OCI-LY3 (cell line): ENCODE measurements around the gene EPN1.

Experiments used
- H2AFZ ChIP-seq: fragments of 200-600, 300-600 bp; shearing (Covaris generic); 2 replicates; pipeline ENCODE4 v1.6.0; 2014; ENCODE audit warnings: antibody characterized with exemption, low read depth, low read length
- H3K27ac ChIP-seq: fragments of 200-600, 300-600 bp; sonication (generic); 2 replicates; pipeline ENCODE4 v1.5.1; 2014; ENCODE audit warnings: mild to moderate bottlenecking, low read length, moderate library complexity, mixed read lengths
- H3K27me3 ChIP-seq: fragments of 200-600, 300-600 bp; sonication (generic); 2 replicates; pipeline ENCODE4 v1.6.1; 2014; ENCODE audit warnings: low read depth, low read length, mixed read lengths
- H3K36me3 ChIP-seq: fragments of 200-600, 300-600 bp; sonication (generic); replicated peaks from 2 replicates; pipeline ENCODE3; 2014; ENCODE audit warnings: low read depth, low read length, mixed read lengths
- H3K4me1 ChIP-seq: fragments of 300-600, 200-600 bp; sonication (generic); 2 replicates; pipeline ENCODE4 v1.6.1; 2014; ENCODE audit warnings: low read length, mixed read lengths
- H3K4me2 ChIP-seq: fragments of 200-600, 300-600 bp; sonication (generic); 2 replicates; pipeline ENCODE4 v1.6.1; 2014; ENCODE audit warnings: low read length, mixed read lengths
- H3K4me3 ChIP-seq: fragments of 300-600, 200-600 bp; sonication (generic); 2 replicates; pipeline ENCODE4 v1.5.1; 2014; ENCODE audit warnings: antibody characterized with exemption, mild to moderate bottlenecking, low read length, moderate library complexity
- H3K79me2 ChIP-seq: fragments of 300-600, 200-600 bp; shearing (Covaris generic); 2 replicates; pipeline ENCODE4 v1.6.1; 2014; ENCODE audit warnings: mild to moderate bottlenecking, low read length, mixed read lengths
- H3K9ac ChIP-seq: fragments of 300-600, 200-600 bp; shearing (Covaris generic); 2 replicates; pipeline ENCODE4 v1.6.0; 2014; ENCODE audit warnings: mild to moderate bottlenecking, low read length, moderate library complexity
- H3K9me3 ChIP-seq: fragments of 200-600, 300-600 bp; shearing (Covaris generic); 2 replicates; pipeline ENCODE4 v1.6.1; 2014; ENCODE audit warnings: low read length, mixed read lengths; ENCODE audit not compliant: insufficient read depth
- H4K20me1 ChIP-seq: fragments of 200-600, 300-600 bp; sonication (generic); 2 replicates; pipeline ENCODE4 v1.6.1; 2016; ENCODE audit warnings: low read length, mixed read lengths; ENCODE audit not compliant: insufficient read depth
- EZH2phosphoT487 ChIP-seq: fragments of 200-600 bp; shearing (Covaris generic); IDR thresholded peaks from 2 replicates; pipeline ENCODE4 v1.6.1; 2018; ENCODE audit warnings: antibody characterized with exemption, mixed run types, low read depth
- TF ChIP-seq, protein P1 (sequence below): fragments of 200-600, 300-600 bp; sonication (generic); IDR thresholded peaks from 2 replicates; pipeline ENCODE4 v1.5.1; 2014; ENCODE audit warnings: antibody characterized with exemption, low read length, low read depth

EPN1 gene

DNA sequence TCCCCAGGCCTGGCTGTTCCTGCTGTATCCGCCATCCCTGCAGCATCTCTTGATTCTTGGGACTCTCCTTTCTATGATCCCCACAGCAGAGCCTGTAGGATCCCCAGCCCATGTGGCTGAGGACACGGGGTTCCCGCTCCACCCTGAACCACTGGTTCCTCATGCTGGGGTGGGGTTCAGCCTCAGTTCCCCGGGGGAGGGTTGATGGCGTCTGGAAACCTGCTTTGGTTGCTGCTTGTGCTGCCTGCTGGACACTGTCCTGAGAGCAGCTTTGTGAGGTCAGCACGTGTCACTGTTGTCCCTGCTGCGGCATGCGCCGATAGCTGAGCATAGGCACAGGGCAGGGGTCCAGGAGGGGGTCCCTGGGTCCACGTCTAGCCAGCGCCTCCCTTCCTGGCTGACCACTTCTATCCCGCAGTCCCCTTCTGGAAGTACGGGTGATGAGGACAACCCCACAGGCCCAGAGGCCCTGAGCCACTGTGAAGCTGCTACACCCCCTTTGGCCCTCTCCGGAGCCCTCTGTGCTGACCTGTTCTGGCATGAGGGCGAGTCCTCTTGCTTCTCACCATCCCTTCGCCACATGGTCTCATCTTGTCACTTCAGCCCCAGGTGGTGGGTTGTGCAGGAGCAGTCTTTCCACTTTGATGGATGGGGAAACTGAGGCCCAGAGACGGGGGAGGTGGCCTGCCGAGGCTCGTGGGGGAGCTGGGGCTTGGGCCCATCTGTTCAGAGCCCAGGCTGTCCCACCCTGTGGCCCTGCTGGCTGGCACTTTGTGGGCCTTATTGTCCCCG, 5.5 kb downstream of the EPN1 start:
- no peak overlapping the region for H2AFZ ChIP-seq
- H3K79me2 ChIP-seq, result peaks cover 97% of the 10 kb centered on the region
- peaks cover 64% of the 10 kb centered on the region for H4K20me1 ChIP-seq
- H3K9me3 ChIP-seq, result no peaks in the 10 kb centered on the region
- H3K27ac ChIP-seq, result no peak overlapping the region
- no peak overlapping the region for H3K4me2 ChIP-seq
- peaks cover 63% of the 10 kb centered on the region for H3K36me3 ChIP-seq
- TF ChIP-seq, protein P1, sequence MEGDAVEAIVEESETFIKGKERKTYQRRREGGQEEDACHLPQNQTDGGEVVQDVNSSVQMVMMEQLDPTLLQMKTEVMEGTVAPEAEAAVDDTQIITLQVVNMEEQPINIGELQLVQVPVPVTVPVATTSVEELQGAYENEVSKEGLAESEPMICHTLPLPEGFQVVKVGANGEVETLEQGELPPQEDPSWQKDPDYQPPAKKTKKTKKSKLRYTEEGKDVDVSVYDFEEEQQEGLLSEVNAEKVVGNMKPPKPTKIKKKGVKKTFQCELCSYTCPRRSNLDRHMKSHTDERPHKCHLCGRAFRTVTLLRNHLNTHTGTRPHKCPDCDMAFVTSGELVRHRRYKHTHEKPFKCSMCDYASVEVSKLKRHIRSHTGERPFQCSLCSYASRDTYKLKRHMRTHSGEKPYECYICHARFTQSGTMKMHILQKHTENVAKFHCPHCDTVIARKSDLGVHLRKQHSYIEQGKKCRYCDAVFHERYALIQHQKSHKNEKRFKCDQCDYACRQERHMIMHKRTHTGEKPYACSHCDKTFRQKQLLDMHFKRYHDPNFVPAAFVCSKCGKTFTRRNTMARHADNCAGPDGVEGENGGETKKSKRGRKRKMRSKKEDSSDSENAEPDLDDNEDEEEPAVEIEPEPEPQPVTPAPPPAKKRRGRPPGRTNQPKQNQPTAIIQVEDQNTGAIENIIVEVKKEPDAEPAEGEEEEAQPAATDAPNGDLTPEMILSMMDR, result no peak
- TF ChIP-seq EZH2phosphoT487, result no peak
- no peak overlapping the region for H3K9ac ChIP-seq
- peaks cover 36% of the 10 kb centered on the region for H3K4me1 ChIP-seq
- H3K27me3 ChIP-seq, result no peaks in the 10 kb centered on the region
- H3K4me3 ChIP-seq, result no peak overlapping the region

DNA sequence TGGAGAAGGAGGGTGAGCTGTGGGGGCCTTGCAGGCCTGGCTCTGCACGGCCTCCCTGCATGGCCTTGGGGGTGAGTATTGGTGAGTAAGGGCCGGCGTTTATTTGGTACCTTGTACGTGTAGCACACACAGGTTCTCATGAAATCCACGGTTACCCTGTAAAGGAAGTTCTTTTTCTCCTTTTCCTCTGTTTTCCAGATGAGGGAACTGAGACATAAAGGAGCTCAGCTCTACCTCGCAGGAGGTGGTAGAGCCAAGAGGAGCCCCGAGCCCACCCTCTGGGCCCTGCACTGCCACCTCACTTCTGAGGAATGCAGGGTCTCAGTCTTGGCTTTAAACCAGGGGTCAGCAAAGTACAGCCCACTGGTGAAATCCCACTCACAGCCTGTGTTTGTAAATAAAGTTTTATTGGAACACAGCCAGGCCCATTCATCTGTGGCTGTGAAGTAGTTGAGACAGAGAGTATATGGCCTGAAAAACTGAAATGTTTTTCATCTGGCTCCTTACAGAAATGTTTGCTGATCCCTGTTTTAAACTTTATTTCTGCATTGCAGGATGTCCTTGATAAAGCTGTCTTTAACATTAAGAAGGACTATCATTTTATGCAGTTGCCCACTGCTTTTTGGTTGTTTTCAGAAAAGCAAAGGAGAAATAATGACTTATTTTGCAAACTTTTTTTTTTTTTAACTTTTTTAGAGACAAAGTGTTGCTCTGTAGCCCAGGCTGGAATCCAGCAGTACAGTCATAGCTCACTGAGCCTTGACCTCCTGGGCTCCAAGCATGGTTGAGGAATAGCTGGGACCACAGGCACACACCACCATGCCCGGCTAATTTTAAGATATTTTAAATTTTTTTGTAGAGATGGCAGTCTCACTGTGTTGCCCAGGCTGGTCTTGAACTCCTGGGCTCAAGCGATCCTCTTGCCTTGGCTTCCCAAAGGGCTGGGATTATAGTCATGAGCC, 6.4 kb downstream of the EPN1 start:
- no peak overlapping the region for H2AFZ ChIP-seq
- TF ChIP-seq, protein P1, result no peak
- no peak for TF ChIP-seq EZH2phosphoT487
- no peaks in the 10 kb centered on the region for H3K27me3 ChIP-seq
- peaks cover 33% of the 10 kb centered on the region for H3K4me1 ChIP-seq
- H3K36me3 ChIP-seq, result peaks cover 68% of the 10 kb centered on the region
- no peak overlapping the region for H3K4me2 ChIP-seq
- no peaks in the 10 kb centered on the region for H3K9me3 ChIP-seq
- H4K20me1 ChIP-seq, result peaks cover 73% of the 10 kb centered on the region
- peaks cover 97% of the 10 kb centered on the region for H3K79me2 ChIP-seq
- H3K27ac ChIP-seq, result no peak overlapping the region
- H3K4me3 ChIP-seq, result no peak overlapping the region
- H3K9ac ChIP-seq, result no peak overlapping the region

DNA sequence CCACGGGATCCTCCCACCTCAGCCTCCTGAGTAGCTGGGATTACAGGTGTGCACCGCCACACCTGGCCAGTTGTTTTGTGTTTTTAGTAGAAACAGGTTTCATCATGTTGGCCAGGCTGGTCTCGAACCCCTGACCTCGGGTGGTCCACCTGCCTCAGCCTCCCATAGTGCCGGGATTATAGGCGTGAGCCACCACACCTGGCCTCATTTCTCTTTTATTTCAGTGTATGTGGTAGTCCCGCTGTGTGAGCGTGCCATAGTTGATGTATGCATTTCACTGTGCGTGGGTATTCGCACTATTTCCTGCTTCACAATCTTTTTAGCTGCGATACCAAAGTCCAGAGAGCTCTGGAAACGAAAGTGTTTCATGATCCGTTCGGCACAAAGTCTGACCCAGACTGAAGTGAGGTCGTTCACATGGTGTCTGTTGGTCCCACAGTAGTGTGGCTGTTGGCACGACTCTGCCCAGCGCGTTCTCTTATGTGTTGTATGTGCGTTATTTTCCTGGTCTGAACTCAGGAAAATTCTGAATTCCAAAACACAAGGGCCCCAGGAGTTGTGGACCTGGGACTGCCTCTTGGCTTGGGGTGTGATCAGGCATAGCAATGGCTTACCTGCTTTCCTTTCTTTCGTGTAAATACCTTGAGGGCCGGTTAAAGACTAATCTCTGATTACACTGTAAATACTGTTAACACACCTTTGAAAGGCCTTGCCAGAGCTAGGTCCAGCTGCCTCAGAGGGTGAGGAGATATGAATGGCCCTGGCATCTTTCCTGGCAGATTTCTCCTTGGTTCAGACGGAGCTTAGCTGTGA, 8.6 kb downstream of the EPN1 start:
- peaks cover 92% of the 10 kb centered on the region for H4K20me1 ChIP-seq
- no peak overlapping the region for H3K4me2 ChIP-seq
- TF ChIP-seq, protein P1, result no peak
- no peak for TF ChIP-seq EZH2phosphoT487
- H3K79me2 ChIP-seq, result peaks cover 95% of the 10 kb centered on the region
- H2AFZ ChIP-seq, result no peak overlapping the region
- H3K4me1 ChIP-seq, result peaks cover 11% of the 10 kb centered on the region
- no peaks in the 10 kb centered on the region for H3K27me3 ChIP-seq
- H3K9ac ChIP-seq, result no peak overlapping the region
- no peaks in the 10 kb centered on the region for H3K9me3 ChIP-seq
- H3K27ac ChIP-seq, result no peak overlapping the region
- H3K36me3 ChIP-seq, result peaks cover 73% of the 10 kb centered on the region
- H3K4me3 ChIP-seq, result no peak overlapping the region
